GM21786 (cell line): ENCODE data around the gene CCDC186.

Experiments used
- ATAC-seq: cut with Tn5 transposase; IDR thresholded peaks from one replicate; pipeline ENCODE4 v1.9.1; 2021; ENCODE audit not compliant: unreplicated experiment

The CCDC186 gene

GRCh38 chr10:114071178-114071577, 102.8 kb downstream of the CCDC186 start:
- ATAC-seq, result no peak
